ENCODE data around the gene PIP4K2A.

PIP4K2A gene

GRCh38 chr10:22634093-22634492 is 80.3 kb downstream of the PIP4K2A start:
- DNase-seq = no peak

GRCh38 chr10:22633528-22633927 is 80.8 kb downstream of the PIP4K2A start:
- DNase-seq = no peak

DNA sequence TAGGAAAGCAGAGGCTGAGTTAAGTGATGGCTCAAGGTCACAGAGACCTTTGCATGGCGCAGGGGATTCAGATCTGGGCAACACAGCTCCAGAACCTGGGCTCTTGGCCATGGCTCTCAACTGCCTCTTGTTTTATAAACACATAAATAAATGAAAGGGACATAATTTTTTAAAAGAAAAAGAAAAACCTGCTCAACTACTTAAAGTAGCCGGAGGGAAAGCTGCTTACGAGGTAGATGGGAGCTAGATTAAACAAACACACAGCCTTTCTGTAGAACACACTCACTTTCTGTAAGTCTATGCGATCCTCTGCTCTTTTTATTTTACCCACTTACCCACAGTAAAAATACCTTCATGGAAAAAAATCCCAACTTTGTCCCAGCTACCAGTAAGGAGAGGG is 81.3 kb downstream of the PIP4K2A start:
- DNase-seq = no peak

DNA sequence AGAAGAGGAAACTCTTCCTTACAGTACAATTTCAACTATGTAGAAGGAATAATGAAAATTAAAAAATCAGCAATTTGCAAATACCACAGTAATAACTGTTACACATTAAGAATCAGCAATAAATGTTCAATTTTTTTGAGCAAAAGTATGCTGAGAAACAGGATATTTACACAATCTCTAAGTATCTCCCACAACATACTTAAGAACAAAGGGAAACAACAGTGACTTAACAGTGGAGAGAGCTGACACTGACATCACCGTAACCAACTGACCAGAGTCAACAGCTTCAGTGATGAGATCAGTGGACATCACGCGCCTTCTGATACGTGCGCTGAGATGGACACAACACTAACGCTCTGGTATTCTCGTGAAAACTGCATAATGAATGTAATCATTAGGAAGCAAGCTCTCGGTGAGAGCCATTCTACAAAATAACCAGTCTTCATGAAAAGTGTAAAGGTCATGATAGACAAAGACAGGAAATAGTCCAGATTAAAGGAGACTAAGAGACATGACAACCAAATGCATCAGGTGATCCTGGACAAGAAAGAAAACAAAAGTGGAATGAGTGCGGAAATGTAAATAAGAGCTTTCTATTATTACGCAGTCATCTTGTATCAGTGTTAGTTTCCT is 82.6 kb downstream of the PIP4K2A start:
- no peak for DNase-seq

GRCh38 chr10:22631185-22631584 is 83.2 kb downstream of the PIP4K2A start:
- DNase-seq = no peak

- DNase-seq = no peak
Measured at GRCh38 chr10:22630234-22631174, 83.9 kb downstream of the PIP4K2A start.

GRCh38 chr10:22629852-22630233 is 84.5 kb downstream of the PIP4K2A start:
- DNase-seq = no peak

- no peak for DNase-seq
Measured at GRCh38 chr10:22629126-22629525, 85.3 kb downstream of the PIP4K2A start.

DNA sequence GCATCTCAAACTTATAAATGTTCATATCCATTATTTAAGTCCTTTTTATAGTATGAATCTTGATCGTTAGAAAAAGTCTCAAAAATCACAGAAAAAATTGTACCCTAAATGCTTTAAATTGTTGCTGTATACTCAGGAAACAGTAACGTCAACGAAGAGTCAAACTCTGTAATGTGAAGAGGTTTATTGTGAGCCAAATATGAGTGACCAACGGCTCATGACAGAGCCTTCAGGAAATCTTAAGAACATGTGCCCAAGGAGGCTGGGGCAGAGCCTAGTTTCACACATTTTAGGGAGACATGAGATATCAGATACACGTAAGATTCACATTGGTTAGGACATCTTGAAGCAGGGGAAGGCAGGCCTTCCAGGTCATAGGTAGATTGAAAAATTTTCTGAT is 86.1 kb downstream of the PIP4K2A start:
- no peak for DNase-seq

DNA sequence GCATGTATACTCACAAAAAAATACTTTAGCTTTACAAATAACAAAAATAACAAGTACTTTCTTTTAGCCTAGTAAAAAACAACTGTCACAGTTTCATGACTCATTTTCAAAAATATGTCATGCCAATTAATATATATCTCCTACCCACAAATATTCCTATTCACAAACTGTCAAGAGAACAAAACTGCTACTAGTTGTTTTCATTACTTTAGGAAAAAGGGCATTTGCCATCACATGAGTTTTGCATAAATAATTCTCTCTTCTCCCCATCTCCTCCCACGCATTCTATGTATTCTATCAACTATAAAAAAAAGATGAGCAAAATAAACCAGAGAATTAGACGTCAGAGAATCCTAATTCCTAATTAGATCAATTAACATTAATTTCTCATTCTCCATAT is 87.6 kb downstream of the PIP4K2A start:
- no peak for DNase-seq

- DNase-seq = no peak
Measured at GRCh38 chr10:22625516-22626290, 88.7 kb downstream of the PIP4K2A start.

GRCh38 chr10:22624287-22624738 is 90.1 kb downstream of the PIP4K2A start:
- DNase-seq = no peak

DNA sequence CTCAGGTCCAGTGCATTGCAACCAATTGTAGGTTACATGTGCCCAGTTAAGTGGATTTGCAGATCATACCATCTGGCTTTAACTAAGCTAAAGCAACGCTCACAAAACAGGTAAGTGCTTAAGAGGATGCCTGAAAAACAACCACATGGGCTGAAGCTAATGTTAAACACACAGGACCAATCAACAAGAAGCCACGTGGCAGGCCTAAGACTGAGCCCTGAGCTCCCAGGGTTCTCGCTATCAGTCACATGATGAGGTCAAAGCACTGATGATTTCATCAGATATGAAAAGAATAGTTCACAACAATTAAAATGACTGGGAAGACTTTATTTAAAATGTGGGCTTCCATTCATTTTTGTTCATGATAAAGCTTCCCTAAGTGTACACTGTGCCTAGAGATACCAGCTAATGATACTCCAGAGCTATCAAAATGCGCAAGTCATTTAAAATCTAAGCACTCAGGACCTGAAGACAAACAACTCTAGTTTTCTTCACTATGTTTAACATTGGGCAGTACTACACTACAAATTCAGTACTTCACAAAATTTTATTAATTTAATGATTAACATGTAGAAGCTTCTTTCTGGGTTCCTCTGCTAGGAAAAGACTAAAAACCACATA is 90.6 kb downstream of the PIP4K2A start:
- DNase-seq = no peak

GRCh38 chr10:22622242-22622806 is 92.1 kb downstream of the PIP4K2A start:
- DNase-seq = no peak

- no peak for DNase-seq
Measured at GRCh38 chr10:22621726-22622125, 92.7 kb downstream of the PIP4K2A start.

DNA sequence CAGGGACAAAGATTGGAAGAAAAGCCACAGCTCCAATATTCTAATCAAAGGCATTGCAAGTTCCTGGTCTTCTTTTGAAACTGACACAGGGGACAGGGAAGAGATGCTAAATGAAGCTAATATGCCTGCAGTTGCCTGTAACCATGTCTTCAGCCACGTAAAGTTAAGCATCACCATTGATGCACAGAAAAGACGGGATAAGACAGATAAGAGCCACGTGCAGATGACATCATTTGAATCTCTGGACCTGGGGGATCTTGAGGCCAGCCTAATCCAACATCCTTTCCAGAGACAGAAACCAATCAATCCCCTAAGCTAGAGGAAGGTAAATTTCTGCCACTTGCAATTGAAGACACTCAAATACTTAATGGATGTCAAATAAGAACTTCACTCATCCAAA is 93.4 kb downstream of the PIP4K2A start:
- no peak for DNase-seq

- peak; percentile 30 for DNase-seq
Measured at GRCh38 chr10:22620140-22620857, 94.1 kb downstream of the PIP4K2A start.

GRCh38 chr10:22619101-22619500 is 95.3 kb downstream of the PIP4K2A start:
- no peak for DNase-seq

DNA sequence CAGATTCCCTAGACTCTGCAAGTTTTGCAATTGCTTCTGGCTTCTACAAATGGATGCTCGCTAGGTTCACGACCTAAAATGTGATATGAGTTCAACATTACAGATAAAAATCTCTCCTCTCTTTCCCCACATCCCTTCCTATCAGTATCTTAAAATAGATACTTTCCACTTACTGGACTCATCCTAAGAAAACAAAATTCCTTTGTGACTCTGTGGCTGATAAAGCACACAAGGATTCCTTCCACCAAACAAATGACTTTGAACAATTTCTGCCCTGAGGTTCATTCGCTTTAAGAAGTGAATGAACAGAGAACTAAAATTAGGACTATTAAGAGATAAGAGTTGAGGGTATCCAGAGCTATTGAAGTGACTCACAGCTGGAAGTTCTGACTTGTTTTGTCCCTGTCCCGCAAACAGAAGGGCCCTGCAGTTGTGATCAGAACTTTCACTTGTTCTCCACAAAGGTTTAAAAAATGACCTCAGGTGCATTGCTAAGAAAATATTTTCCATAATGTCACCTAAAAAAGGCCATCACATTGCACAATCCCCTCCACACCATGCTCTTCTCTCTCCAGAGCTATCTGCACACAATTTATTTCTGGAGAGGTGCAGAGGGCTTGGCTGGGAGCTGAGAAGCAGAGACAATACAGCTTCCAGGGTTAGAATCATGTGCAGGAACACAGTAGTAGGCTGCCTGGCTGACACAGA is 96.1 kb downstream of the PIP4K2A start:
- no peak for DNase-seq

DNA sequence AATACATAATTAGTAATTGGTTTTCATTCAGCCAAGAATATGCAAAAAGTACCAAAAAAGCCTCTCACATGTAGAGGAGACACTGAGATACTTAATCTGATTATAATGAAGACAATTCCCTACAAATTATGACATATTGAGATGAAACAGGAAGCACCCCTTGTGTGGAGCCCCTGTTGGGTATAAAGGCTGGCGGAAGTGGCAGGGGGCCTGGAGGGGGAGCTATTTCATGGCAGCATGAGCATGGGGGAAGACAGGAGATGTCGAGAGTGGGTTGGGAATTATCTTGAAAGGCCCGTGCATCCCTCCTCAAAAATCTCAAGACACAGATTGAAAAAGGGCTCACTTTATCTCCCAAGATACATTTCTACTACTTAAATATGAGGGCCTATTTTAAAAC is 96.9 kb downstream of the PIP4K2A start:
- DNase-seq = no peak

DNA sequence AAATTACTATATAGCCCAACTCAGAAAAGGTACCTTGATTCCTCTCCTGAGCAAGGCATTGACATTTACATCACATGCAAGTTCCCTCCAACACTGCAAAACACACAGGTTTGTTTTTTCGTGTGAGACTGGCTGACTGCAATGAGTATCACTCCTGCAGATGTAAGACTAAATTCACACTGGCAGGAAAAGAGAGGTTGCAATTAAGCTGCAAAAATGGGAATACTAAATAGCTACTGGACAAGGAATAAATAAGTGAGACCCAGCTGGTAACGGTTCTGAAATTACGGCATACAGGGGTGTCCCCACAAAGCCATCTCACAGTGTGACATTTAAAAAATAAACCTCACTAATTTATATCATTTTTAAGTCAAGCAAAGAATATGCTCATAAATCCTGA is 97.3 kb downstream of the PIP4K2A start:
- no peak for DNase-seq

All from COR-L47 (cell line).